K562 (cell line): Measurements from ENCODE around the gene B4GALNT2. TPM values are rescaled to one million over a fixed set of nuclear protein-coding genes. Genes with fewer than 3 reads are reported as not detected.

ENCODE experiments used
- CBFA2T3 ChIP-seq: fragments of 450-650 bp; IDR thresholded peaks from 2 replicates; pipeline ENCODE4 v1.6.1; 2017
- FIP1L1 ChIP-seq: fragments of 200-400 bp; formaldehyde crosslinking; IDR thresholded peaks from 2 replicates; pipeline ENCODE4 v1.6.1; 2018; ENCODE audit warnings: mild to moderate bottlenecking, low read depth, low read length; ENCODE audit not compliant: poor library complexity, severe bottlenecking
- GABPA ChIP-seq: fragments of 200-800 bp; sonication (Bioruptor generic); conservative IDR thresholded peaks from 2 replicates; pipeline ENCODE4 v1.6.1; 2016; ENCODE audit warnings: low read depth, missing genetic modification characterization, missing compliant biosample characterization
- GATA2 ChIP-seq: sonication (generic); formaldehyde crosslinking; IDR thresholded peaks from 2 replicates; pipeline ENCODE4 v1.4.0; 2020; ENCODE audit warnings: mild to moderate bottlenecking, missing genetic modification reagents
- NFXL1 ChIP-seq: fragments of 450-650 bp; formaldehyde crosslinking; IDR thresholded peaks from 2 replicates; pipeline ENCODE4 v1.4.0; 2021; ENCODE audit warnings: mild to moderate bottlenecking
- RNF2 ChIP-seq: sonication (generic); IDR thresholded peaks from 2 replicates; pipeline ENCODE4 v1.6.1; 2016
- SOX6 ChIP-seq: fragments of 450-650 bp; IDR thresholded peaks from 2 replicates; pipeline ENCODE4 v1.6.1; 2014; ENCODE audit warnings: mild to moderate bottlenecking
- SP2 ChIP-seq: IDR thresholded peaks from 2 replicates; pipeline ENCODE4 v1.6.1; 2011; ENCODE audit warnings: mild to moderate bottlenecking, low read depth, low read length, moderate library complexity; ENCODE audit not compliant: poor library complexity, severe bottlenecking; ENCODE audit errors: extremely low read depth
- ZFP1 ChIP-seq: fragments of 450-650 bp; formaldehyde crosslinking; IDR thresholded peaks from 2 replicates; pipeline ENCODE4 v1.4.0; 2020; ENCODE audit warnings: mild to moderate bottlenecking, mixed read lengths
- ZNF224 ChIP-seq: sonication (generic); formaldehyde crosslinking; IDR thresholded peaks from 2 replicates; pipeline ENCODE4 v1.8.0; 2022; ENCODE audit warnings: mild to moderate bottlenecking, missing genetic modification reagents
- ZNF263 ChIP-seq: sonication (generic); formaldehyde crosslinking; IDR thresholded peaks from 2 replicates; pipeline ENCODE4 v1.8.0; 2022; ENCODE audit warnings: mild to moderate bottlenecking, missing genetic modification reagents, borderline replicate concordance
- ZNF75A ChIP-seq: fragments of 450-650 bp; formaldehyde crosslinking; IDR thresholded peaks from 2 replicates; pipeline ENCODE4 v1.4.0; 2020; ENCODE audit warnings: mild to moderate bottlenecking
- polyA plus RNA-seq, 8 experiments: library from polyadenylated mRNA; depleted of rRNA in 4 of 8; stranded (reverse) in 5 of 8; unstranded in 3 of 8; fragments of >200 nt; fragmentation: Nextera tagmentation in 2 of 8; fragmentation: Illumina TruSeq in 1 of 8; extraction: Ambion mirVana in 2 of 8; extraction: Trizol in 1 of 8; gene quantifications; 2 replicates each; pipeline versions ENCODE4 v1.2.1 to v1.2.3, GENCODE V29; 2011 to 2014; ENCODE audit warnings: inconsistent platforms in 1 of 8, missing spikeins in 1 of 8
- total RNA-seq, 7 experiments: library from RNA; depleted of rRNA in 6 of 7; stranded (reverse); fragments of >200 nt in 6 of 7; fragmentation: Illumina TruSeq in 2 of 7; extraction: Trizol in 2 of 7; gene quantifications; 2 replicates each; pipeline versions ENCODE4 v1.2.1 to v1.2.3, GENCODE V29; 2011 to 2021; ENCODE audit warnings: low replicate concordance in 1 of 7
- TF ChIP-seq, protein P1 (sequence below): sonication (generic); formaldehyde crosslinking; IDR thresholded peaks from 2 replicates; pipeline ENCODE4 v1.8.0; 2022; ENCODE audit warnings: mild to moderate bottlenecking, missing genetic modification reagents
- TF ChIP-seq, protein P2 (sequence below): IDR thresholded peaks from 3 replicates; pipeline ENCODE4 v1.6.1; 2011; ENCODE audit warnings: borderline replicate concordance, mild to moderate bottlenecking; ENCODE audit not compliant: insufficient read length, insufficient read depth
- TF ChIP-seq, protein P3 (sequence below), 2 experiments: fragments of 450-650 bp in 1 of 2; sonication (generic) in 1 of 2; formaldehyde crosslinking; conservative IDR thresholded peaks; 2 replicates each; pipeline versions ENCODE4 v1.4.0 to v1.8.1; 2020 to 2022; ENCODE audit warnings: mild to moderate bottlenecking in 1 of 2, missing genetic modification reagents in 1 of 2
- TF ChIP-seq, protein P4 (sequence below): fragments of 450-650 bp; formaldehyde crosslinking; IDR thresholded peaks from 2 replicates; pipeline ENCODE4 v1.4.0; 2022; ENCODE audit warnings: missing genetic modification characterization
- TF ChIP-seq, protein P5 (sequence below): IDR thresholded peaks from 2 replicates; pipeline ENCODE4 v1.6.1; 2012; ENCODE audit warnings: low read depth, low read length, improper control_type of control experiment, borderline replicate concordance
- TF ChIP-seq, protein P6 (sequence below): fragments of 250-450 bp; sonication (Bioruptor Pico); IDR thresholded peaks from 2 replicates; pipeline ENCODE4 v1.5.0; 2021; ENCODE audit warnings: mild to moderate bottlenecking, borderline replicate concordance

The B4GALNT2 gene
- total and polyA plus RNA-seq, 9 of the 15 experiments (the other 6 are each of a cell fraction or from before 2014, with no cell fraction given) = not detected

DNA sequence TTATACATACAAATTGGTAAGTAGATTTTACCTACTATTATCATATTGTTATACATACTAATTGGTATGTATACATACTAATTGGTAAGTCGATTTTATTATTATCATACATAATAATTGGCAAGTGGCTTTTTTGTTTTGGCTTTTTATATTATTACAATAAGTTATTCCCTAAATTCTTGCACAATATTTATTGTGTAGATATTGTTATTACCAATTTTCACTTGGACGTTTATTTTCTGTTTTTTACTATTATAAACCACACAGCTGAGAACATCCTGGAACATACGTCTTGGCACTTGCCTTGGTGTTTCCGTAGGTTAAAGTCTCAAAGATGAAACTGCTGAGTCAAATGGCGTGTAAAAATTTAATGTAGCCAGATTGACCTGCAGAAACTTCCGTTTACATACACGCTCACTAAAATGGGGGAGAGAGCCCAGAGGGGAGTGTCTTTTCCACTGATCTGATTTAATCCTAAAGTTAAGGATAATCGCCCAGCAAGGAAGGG, 58.9 kb downstream of the B4GALNT2 start (continued):
- TF ChIP-seq, protein P1, sequence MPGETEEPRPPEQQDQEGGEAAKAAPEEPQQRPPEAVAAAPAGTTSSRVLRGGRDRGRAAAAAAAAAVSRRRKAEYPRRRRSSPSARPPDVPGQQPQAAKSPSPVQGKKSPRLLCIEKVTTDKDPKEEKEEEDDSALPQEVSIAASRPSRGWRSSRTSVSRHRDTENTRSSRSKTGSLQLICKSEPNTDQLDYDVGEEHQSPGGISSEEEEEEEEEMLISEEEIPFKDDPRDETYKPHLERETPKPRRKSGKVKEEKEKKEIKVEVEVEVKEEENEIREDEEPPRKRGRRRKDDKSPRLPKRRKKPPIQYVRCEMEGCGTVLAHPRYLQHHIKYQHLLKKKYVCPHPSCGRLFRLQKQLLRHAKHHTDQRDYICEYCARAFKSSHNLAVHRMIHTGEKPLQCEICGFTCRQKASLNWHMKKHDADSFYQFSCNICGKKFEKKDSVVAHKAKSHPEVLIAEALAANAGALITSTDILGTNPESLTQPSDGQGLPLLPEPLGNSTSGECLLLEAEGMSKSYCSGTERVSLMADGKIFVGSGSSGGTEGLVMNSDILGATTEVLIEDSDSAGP (CRISPR knock-in tag) = no peak
- TF ChIP-seq, protein P2, sequence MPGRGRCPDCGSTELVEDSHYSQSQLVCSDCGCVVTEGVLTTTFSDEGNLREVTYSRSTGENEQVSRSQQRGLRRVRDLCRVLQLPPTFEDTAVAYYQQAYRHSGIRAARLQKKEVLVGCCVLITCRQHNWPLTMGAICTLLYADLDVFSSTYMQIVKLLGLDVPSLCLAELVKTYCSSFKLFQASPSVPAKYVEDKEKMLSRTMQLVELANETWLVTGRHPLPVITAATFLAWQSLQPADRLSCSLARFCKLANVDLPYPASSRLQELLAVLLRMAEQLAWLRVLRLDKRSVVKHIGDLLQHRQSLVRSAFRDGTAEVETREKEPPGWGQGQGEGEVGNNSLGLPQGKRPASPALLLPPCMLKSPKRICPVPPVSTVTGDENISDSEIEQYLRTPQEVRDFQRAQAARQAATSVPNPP = no peak
- TF ChIP-seq, protein P3, sequence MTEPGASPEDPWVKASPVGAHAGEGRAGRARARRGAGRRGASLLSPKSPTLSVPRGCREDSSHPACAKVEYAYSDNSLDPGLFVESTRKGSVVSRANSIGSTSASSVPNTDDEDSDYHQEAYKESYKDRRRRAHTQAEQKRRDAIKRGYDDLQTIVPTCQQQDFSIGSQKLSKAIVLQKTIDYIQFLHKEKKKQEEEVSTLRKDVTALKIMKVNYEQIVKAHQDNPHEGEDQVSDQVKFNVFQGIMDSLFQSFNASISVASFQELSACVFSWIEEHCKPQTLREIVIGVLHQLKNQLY (CRISPR knock-in tag; conservative IDR thresholded peaks at IDR 0.05) = no peak
- TF ChIP-seq, protein P4, sequence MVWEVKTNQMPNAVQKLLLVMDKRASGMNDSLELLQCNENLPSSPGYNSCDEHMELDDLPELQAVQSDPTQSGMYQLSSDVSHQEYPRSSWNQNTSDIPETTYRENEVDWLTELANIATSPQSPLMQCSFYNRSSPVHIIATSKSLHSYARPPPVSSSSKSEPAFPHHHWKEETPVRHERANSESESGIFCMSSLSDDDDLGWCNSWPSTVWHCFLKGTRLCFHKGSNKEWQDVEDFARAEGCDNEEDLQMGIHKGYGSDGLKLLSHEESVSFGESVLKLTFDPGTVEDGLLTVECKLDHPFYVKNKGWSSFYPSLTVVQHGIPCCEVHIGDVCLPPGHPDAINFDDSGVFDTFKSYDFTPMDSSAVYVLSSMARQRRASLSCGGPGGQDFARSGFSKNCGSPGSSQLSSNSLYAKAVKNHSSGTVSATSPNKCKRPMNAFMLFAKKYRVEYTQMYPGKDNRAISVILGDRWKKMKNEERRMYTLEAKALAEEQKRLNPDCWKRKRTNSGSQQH = no peak
- TF ChIP-seq CBFA2T3 (no peak), ZFP1 (no peak), ZNF224 (CRISPR knock-in tag) (no peak), RNF2 (no peak), SOX6 (no peak), NFXL1 (CRISPR knock-in tag) (no peak), ZNF75A (CRISPR knock-in tag) (no peak), GABPA (no peak), FIP1L1 (no peak), SP2 (no peak), GATA2 (CRISPR knock-in tag) (no peak), ZNF263 (CRISPR knock-in tag) (no peak)
- TF ChIP-seq, protein P5, sequence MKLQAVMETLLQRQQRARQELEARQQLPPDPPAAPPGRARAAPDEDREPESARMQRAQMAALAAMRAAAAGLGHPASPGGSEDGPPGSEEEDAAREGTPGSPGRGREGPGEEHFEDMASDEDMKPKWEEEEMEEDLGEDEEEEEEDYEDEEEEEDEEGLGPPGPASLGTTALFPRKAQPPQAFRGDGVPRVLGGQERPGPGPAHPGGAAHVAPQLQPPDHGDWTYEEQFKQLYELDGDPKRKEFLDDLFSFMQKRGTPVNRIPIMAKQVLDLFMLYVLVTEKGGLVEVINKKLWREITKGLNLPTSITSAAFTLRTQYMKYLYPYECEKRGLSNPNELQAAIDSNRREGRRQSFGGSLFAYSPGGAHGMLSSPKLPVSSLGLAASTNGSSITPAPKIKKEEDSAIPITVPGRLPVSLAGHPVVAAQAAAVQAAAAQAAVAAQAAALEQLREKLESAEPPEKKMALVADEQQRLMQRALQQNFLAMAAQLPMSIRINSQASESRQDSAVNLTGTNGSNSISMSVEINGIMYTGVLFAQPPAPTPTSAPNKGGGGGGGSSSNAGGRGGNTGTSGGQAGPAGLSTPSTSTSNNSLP = peak; percentile 64; the same call in 1 of the 2 replicates
- TF ChIP-seq, protein P6, sequence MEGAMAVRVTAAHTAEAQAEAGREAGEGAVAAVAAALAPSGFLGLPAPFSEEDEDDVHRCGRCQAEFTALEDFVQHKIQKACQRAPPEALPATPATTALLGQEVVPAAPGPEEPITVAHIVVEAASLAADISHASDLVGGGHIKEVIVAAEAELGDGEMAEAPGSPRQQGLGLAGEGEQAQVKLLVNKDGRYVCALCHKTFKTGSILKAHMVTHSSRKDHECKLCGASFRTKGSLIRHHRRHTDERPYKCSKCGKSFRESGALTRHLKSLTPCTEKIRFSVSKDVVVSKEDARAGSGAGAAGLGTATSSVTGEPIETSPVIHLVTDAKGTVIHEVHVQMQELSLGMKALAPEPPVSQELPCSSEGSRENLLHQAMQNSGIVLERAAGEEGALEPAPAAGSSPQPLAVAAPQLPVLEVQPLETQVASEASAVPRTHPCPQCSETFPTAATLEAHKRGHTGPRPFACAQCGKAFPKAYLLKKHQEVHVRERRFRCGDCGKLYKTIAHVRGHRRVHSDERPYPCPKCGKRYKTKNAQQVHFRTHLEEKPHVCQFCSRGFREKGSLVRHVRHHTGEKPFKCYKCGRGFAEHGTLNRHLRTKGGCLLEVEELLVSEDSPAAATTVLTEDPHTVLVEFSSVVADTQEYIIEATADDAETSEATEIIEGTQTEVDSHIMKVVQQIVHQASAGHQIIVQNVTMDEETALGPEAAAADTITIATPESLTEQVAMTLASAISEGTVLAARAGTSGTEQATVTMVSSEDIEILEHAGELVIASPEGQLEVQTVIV (CRISPR knock-in tag) = no peak
